GM21786 (cell line): ENCODE measurements around the gene MACC1.
A peak's percentile ranks its signal among the peaks of the same experiment; 100 is the strongest.

Source experiments
- ATAC-seq: cut with Tn5 transposase; IDR thresholded peaks from one replicate; pipeline ENCODE4 v1.9.1; 2021; ENCODE audit not compliant: unreplicated experiment

The MACC1 gene, protein sequence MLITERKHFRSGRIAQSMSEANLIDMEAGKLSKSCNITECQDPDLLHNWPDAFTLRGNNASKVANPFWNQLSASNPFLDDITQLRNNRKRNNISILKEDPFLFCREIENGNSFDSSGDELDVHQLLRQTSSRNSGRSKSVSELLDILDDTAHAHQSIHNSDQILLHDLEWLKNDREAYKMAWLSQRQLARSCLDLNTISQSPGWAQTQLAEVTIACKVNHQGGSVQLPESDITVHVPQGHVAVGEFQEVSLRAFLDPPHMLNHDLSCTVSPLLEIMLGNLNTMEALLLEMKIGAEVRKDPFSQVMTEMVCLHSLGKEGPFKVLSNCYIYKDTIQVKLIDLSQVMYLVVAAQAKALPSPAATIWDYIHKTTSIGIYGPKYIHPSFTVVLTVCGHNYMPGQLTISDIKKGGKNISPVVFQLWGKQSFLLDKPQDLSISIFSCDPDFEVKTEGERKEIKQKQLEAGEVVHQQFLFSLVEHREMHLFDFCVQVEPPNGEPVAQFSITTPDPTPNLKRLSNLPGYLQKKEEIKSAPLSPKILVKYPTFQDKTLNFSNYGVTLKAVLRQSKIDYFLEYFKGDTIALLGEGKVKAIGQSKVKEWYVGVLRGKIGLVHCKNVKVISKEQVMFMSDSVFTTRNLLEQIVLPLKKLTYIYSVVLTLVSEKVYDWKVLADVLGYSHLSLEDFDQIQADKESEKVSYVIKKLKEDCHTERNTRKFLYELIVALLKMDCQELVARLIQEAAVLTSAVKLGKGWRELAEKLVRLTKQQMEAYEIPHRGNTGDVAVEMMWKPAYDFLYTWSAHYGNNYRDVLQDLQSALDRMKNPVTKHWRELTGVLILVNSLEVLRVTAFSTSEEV

DNA sequence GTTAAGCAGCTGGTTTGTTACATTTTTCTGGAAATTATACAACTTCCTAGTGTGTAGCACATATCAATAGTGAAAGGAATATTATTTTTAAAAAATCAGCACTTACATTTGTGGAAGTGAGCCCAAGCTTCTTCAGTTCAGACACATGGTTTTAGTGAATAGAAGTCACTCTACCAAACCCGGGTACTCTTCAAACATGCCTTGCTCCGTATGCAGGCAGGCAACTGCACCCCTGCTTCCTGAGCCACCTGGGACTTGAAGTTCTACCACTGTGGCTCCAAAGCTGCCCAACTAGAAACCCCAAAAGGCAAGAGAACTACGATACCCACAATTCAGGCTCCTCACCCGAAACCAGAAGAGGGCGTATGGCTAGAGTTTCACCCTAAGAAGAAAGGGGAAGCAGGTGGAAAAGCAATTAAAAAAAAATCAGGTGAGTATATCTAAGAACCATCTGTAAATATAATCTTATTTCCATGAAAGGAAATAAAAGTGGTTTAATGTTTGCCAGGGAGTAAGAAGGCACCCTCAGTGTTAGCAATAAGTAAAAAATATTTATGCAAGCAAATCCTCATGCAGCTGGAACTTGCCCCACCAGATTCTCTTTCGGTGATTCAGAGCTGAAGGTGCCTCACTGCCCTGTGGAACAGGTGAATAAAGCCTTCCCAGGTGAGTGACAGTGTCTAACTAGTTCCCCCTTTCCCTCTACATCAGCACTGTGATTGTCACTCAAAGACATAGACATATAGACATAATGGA, at the start of gene MACC1:
Gene MACC1 (minus strand): TSS at position 192 of the 756 bp plus-strand sequence. CDS start 55,522 bp downstream, outside the sequence.
- peak; percentile 47 for ATAC-seq

DNA sequence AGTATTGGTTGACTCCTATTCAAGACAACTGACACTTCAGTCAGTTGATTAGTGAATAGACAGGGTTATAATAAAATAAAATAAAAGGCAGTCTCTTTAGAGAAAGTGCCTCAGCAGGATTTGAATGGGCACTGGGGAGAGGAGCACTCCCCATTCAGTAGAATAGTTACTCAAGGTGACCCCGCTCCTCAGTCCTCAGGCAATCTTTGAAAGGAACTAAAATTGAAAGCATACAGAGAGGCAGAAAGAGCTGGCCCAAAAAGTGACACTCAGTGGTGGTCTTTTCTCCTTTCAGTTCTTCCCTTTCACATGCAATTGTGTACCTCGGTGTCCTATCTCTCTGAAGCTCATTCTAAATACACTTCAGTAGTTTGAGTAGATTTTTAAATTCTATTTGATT, 47.4 kb upstream of the MACC1 start:
- ATAC-seq: no peak

DNA sequence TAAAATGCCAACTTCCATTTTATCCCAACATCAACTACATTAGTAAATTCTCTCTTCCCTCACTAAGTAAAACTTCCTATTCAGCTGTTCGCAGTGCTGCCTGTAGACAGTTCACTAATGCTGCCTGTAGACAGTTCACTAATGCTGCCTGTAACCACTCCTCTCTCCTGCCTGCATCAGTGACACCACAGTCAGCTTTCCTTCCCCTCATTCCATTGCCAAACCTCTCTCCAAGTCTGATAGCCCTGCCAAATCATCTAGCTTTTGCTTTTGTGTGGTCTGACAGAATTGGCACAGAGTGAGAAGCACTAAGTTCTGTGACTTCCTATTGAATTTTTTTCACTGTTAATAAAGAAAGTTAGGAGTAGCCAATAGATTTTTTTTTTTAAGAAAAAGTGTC, 43.0 kb upstream of the MACC1 start:
- no peak for ATAC-seq

DNA sequence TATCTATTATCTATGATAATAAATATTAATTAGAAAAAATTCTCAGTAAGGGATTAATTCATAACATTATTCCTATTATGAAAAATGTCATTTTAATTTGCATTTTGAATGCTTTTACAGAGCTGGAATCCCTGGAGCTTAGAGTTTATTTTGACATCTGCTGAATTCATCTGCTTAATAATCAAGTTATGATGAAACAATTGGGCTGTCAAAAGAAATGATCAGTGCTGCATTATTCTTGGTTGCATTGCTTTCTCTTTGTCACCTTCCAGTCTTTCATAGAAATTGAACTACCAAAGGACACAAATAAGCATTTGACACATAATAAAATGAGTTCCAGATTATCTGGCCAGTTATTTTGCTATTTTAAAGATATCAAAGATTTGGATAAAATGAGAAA, 40.0 kb upstream of the MACC1 start:
- no peak for ATAC-seq

DNA sequence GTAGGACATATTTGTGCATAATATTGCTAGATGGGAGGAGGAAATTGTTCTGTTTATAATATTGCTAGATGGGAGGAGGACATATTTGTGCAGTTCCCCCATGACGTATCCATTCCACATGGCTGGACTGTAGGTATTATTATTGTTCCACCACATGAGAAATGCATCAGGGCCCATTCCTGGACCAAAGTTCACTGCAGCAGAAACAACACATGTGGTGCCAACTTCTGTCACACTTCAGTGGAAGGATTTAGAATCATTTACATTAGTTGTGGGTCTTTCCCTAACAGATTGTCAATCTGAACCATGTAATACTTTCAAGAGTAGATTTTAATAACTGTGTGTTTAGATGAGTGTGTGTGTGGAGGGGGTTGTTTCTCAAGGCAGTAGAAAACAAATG, 32.7 kb upstream of the MACC1 start:
- no peak for ATAC-seq

DNA sequence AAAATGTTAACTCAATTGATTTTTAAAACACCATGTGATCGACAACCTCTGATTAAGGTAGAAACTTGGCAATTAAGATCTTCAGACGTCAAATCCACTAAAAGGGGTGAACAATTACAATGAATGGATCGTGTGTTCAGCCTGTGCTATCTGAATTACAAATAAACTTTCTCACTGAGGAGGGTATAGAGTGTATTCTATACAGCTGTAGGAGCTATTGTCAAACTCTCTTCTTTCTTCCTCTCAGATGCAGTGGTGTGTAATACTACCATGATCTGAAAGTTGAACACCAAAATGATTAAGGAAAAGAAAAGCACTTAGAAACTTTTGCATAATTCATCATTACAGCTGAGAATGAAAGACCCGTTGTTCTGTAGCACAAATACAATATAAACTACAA, 32.2 kb upstream of the MACC1 start:
- no peak for ATAC-seq

DNA sequence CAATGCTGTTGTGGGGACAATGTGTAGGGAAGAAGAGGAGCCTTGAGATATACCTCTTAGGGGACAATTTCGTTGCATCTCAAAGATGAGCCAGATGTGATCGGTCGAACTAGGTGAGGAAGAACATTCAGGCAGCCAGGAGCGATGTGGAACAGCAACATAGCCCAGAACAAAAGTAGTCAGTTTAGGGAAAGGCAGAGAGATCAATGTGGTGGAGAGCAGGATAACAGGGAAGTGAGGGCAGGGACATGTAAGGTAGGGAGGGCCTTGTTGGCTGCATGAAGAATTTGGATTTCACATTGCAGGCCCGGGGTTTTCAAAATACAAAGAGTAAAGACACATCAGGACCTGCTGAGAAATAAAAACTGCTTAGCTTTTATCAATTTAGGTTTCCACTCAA, 29.1 kb upstream of the MACC1 start:
- no peak for ATAC-seq

DNA sequence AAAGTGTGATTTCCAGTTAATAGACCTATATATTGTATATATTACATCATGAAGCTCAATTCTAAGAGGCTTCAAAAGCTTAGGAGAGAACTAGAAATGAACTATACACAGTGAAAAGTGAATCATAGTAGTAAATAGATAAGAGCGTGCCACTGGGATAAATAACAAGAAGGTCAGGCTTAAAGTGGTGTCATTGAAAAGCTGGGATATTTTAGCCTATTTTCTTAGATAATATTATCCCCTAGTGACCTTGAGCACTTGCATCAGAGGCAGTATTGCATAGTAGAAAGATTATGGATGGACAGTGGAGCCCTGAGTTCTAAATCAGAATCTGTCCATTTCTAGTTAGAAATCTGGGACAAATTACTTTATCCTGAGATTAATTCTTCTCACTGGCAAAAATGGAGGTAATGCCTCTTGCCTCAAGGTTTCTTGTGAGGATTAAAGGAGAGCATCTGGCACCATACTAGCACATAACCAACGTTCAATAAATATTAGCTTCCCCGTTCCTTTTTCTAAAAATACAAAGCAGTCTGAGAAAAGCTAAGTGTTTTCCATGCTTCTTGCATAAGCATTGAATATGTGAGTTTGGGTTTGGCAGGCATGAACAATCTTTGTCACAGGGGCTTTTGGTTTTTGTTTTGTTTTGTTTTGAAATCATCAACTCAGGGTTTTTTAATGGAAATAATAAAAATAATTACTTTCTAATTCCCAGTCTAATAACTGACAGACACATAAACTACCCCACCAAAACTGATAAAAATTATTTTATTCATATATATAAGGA, 27.3 kb upstream of the MACC1 start:
- ATAC-seq: no peak

DNA sequence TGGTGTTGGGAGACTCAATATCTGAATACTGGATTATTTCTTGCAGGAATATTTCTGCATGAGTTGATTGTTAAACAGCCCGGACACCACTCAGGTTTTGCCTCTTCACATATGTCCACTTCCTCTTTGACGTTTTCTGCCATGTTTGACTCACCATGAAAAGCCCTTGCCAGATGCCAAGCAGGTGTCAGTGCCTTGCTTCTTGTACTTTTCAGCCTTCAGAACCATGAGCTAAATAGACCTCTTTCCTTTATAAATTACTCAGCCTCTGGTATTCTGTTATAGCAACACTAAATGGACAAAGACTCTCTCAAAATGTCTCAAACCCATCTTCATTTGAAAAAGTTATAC, 24.7 kb upstream of the MACC1 start:
- peak; percentile 20 for ATAC-seq

DNA sequence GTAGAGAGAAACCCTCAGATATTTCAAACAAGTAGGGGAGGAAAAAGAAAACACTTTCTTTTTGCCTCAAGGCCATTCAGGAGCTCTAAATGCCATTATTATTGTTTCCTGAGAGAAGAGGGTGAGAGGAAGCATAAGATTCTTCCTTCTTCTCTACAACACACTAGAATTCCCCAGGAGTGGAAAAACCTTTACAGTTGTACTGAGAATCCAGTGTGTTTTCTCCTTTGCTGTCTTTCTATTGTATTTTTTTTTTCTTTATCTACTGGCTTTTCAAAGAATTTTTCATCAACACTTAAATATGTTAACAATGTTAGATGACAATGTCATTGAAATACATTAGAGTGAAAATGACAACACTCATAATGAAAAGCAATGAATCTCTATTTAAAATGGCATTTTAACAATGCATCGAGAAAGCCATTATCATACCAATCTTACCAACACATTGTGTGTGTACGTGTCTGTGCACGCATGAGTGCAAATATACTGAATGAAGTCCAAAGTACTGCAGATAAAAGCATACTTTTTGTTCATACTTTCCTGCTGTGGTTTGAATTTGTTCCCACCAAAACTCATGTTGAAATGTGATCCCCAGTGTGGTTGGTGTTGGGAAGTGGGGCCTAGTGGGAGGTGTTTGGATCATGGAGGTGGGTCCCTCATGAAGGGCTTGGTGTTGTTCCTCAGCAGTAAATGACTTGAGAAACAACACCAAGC, 24.2 kb upstream of the MACC1 start:
- ATAC-seq: no peak

DNA sequence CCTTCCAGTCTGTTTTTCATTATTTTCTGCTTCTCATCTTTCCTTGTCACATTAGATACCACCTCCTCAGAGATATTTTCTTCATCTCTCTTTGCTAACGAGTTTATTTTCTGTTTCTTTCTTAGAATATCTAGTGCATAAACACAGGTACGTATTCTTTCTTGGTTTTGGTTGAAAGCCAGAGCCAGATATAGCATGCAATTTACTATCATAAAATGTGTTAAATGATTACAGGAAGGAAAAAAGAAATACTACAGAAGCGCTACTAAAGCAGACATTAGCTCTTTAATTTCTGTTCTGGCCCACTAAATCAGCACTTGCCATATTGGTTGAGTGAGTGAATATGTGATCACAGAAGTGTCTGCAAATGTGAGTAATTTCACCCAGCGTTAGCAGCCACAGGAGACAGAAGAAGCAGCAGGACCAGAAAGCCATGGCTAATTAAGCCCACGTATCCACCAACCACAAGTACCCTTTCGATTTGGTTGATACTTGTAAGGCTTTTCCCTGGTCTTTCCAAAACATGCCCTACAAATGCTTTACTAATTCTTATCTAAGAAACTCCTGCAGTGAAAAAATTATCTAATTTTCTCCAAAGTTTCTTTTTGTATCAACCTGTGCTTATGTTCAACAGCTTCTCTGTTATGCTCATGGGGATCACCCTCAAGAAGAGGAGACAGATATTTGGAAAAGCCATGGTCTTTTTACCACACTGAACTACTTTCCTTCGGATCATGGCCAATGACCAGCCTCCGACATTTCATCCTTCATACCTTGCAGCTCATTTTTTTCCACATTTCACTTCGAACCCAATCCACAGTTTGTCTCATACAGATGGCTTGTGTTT, 23.1 kb upstream of the MACC1 start:
- ATAC-seq: peak; percentile 39

DNA sequence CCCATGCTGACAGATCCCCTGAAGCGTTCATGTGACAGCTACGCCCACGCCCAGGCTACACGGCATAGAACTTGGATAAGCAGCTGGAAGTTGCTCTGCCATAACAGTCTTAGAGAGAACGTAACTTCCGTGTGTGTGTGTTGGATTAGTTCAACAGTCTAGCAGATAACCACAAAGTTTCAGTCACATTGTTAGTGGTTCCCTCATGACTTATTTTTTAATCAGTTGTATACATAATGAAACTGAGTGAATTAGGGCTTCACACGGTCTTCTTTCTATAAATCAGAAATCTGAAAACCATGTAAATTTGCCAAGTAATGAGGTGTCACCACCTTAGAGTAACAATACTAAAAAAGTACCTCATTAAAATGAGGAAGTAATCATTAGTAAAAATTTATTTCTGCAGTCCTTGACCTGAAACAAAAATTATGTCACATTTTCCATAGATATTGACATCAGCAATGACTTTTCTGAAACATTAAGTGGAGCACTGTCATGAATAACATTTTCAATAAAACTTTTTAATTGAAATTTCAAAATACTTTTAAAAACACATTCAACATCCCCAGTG, 21.7 kb upstream of the MACC1 start:
- ATAC-seq: peak; percentile 79

DNA sequence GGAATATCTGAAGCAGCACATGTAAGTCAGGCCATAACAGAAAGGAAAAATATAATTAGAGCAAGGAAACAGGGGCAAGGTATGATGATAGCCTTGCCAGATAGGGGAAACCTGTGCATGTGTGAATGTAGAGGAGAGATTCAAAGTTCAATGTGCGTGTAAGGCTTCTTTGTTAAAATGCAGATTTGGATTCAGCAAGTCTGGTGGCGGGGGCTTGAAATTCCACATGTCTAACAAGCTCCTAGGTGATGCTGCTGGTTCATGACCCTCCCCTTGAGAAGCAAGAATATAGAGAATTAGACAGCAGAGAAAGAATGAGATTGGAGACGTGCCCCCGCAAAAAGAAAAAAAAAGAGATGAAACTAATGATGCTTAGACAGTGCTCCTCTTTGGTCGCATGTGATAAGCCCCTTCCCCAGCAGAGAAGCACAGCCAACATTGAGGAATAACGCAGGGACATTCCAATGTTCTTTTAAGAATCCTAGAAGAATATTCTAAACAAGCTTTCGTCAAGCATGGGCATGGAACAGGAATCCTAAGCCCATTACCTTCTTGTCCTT, 21.1 kb upstream of the MACC1 start:
- no peak for ATAC-seq

DNA sequence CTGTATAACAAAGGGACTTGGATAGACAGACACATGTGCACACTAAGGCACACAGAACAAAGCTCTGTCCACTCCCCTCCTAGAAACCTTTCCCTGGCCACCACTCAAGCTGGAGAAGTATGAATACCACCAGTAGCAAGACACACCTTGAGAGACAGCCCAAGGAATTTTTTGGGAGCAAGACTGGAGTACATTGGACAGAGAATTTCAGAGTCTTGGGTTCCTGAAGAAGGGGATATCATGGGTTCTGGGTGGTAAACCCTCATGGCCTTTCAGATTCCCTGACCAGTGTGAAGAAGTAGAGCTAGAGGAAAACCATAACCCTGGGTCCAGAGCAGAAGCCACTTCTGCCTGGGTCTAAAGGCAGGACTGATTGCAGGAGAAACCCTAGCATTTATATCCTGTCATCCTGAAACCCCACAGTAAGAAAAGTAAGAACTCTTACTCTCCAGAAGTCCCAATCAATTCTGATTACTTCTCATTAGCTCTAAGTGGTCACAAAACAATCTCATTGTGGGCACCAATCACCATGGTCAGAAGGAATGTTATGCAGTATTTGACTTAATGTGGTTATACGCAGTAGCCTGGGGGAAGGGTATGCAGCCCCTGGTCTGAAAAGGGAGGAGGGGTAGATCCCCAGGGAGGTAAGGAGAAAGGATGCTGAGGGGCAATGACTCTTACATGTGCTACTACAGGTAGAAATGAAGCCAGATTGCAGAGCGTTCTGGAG, 20.4 kb upstream of the MACC1 start:
- no peak for ATAC-seq

DNA sequence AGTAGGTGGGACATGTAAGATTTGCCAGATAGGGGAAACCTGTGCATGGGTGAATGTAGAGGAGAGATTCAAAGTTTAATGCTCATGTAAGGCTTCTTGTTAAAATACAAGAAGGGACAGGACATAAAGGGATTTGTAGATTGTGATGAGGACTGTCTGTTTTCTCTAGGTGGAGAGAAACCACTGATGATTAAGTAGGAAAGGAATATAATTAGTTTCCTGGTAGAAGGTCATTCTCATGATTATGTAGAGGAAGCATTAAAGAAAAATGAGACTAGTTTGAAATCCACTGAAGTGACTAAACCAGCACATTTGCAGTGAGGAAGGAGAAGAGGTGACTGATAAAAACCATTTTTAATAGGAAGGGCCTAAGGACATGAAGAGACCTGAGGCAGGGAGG, 19.6 kb upstream of the MACC1 start:
- no peak for ATAC-seq

DNA sequence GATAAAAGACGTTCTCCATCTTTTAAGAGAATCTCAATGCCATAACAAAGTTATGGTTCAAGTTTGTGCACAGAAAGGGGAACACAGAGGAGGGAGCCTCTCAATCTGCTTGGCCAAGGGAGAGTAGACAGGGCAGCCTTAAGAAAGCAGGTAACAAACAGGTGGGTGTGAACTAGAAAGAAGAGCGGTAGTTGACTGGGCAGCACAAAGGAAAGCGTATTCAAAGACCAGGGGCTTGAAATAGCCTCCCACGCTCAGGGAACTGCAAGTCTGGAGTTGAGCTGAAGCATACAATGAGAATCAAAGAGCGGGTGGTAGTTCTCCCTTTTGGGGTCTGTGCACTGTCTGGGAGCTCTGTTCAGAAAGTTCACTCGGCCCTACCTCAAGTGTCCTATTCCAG, 18.9 kb upstream of the MACC1 start:
- ATAC-seq: no peak

DNA sequence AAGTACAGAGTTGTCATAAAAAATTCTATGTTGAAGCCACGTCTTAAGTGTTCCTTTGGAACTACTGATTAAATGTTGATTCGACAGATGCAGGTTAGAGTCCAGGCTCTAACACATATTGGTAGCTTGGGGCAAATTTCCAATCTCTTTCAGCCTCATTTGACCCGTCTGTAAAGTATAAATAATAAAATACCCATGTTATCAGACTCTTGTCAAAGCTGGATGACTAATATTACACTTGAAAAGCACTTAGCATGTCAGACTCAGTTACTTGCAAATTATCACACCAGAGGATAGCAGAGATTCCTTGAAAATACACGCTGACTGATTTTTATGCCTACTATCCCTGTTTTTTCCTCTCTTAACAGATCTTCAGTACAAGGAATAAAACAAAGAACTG, 18.1 kb upstream of the MACC1 start:
- ATAC-seq: no peak

DNA sequence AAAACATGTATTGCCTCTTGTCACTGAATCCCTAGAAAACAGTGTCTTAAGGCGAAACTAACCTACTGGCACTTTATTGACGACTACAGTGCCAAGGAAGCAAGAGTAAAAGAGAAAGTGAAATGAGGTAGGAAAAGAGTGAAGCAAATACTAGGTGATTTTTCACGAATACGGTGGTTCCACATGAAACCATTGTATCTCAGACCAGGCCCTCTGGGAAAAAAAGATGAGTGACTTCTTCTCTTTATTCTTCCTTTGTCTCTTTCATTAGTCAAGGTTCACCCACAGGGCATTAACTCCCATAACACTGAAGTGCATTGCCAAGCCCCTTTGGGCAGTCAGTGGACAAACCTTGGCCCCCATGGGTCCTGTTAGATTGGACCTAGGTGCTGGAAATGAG, 16.2 kb upstream of the MACC1 start:
- ATAC-seq: peak; percentile 42
